HG03039 (cell line): ENCODE measurements around the gene SLC2A13.
"Not testable (repeated sequence)": the region's sequence is repeated elsewhere in the genome, so short reads cannot be mapped to it uniquely, and the experiment has no call there.

ENCODE experiments used
- ATAC-seq: cut with Tn5 transposase; IDR thresholded peaks from one replicate; pipeline ENCODE4 v1.9.1; 2021; ENCODE audit warnings: mild to moderate bottlenecking, moderate library complexity; ENCODE audit not compliant: unreplicated experiment

SLC2A13 gene

GRCh38 chr12:39883411-39883810 is 222.5 kb downstream of the SLC2A13 start:
- no peak for ATAC-seq

- no peak for ATAC-seq
These were observed 227.1 kb downstream of the SLC2A13 start for GRCh38 chr12:39878753-39879152.

GRCh38 chr12:39875721-39876120 is 230.2 kb downstream of the SLC2A13 start:
- no peak for ATAC-seq

- no peak for ATAC-seq
These were observed 231.1 kb downstream of the SLC2A13 start for GRCh38 chr12:39874785-39875184.

- no peak for ATAC-seq
These were observed 232.8 kb downstream of the SLC2A13 start for GRCh38 chr12:39873065-39873464.

GRCh38 chr12:39872425-39872824 is 233.5 kb downstream of the SLC2A13 start:
- no peak for ATAC-seq

GRCh38 chr12:39868328-39868725 is 237.6 kb downstream of the SLC2A13 start:
- ATAC-seq, result no peak

- no peak for ATAC-seq
These were observed 238.1 kb downstream of the SLC2A13 start for GRCh38 chr12:39867631-39868327.

GRCh38 chr12:39866135-39866534 is 239.7 kb downstream of the SLC2A13 start:
- no peak for ATAC-seq

GRCh38 chr12:39860695-39861094 is 245.2 kb downstream of the SLC2A13 start:
- no peak for ATAC-seq

- ATAC-seq, result no peak
These were observed 252.9 kb downstream of the SLC2A13 start for GRCh38 chr12:39853003-39853402.

- ATAC-seq, result no peak
These were observed 253.5 kb downstream of the SLC2A13 start for GRCh38 chr12:39852346-39852745.

GRCh38 chr12:39848218-39848617 is 257.7 kb downstream of the SLC2A13 start:
- not testable (repeated sequence) for ATAC-seq

GRCh38 chr12:39846971-39847650 is 258.8 kb downstream of the SLC2A13 start:
- ATAC-seq, result no peak

GRCh38 chr12:39846304-39846703 is 259.6 kb downstream of the SLC2A13 start:
- no peak for ATAC-seq

- ATAC-seq, result no peak
These were observed 265.5 kb downstream of the SLC2A13 start for GRCh38 chr12:39840422-39840821.

- no peak for ATAC-seq
These were observed 266.8 kb downstream of the SLC2A13 start for GRCh38 chr12:39839072-39839471.

- peak; percentile 64 for ATAC-seq
These were observed 270.1 kb downstream of the SLC2A13 start for GRCh38 chr12:39835517-39836489.

- ATAC-seq, result no peak
These were observed 274.1 kb downstream of the SLC2A13 start for GRCh38 chr12:39831587-39832315.

- ATAC-seq, result no peak
These were observed 274.9 kb downstream of the SLC2A13 start for GRCh38 chr12:39830852-39831520.
